ENCODE measurements around the gene C10orf53. TPM values are rescaled to one million over a fixed set of nuclear protein-coding genes. Genes with fewer than 3 reads are reported as not detected.
"Not testable (repeated sequence)": the region's sequence is repeated elsewhere in the genome, so short reads cannot be mapped to it uniquely, and the experiment has no call there.

The C10orf53 gene
- total RNA-seq, 1 experiment from 2014 or later = not detected

- no peak for DNase-seq (ENCODE audit: low read depth)
These were observed 26.8 kb upstream of the C10orf53 start for GRCh38 chr10:49652421-49653272.

GRCh38 chr10:49653273-49653929, 26.1 kb upstream of the C10orf53 start:
- DNase-seq (ENCODE audit: low read depth) = no peak

GRCh38 chr10:49654036-49654693, 25.3 kb upstream of the C10orf53 start:
- no peak for DNase-seq (ENCODE audit: low read depth)

- no peak for DNase-seq (ENCODE audit: low read depth)
These were observed 24.4 kb upstream of the C10orf53 start for GRCh38 chr10:49655099-49655498.

- no peak for DNase-seq (ENCODE audit: low read depth)
These were observed 22.5 kb upstream of the C10orf53 start for GRCh38 chr10:49656845-49657493.

- no peak for DNase-seq (ENCODE audit: low read depth)
These were observed 21.8 kb upstream of the C10orf53 start for GRCh38 chr10:49657606-49658005.

GRCh38 chr10:49661140-49661856, 18.2 kb upstream of the C10orf53 start:
- no peak for DNase-seq (ENCODE audit: low read depth)

- no peak for DNase-seq (ENCODE audit: low read depth)
These were observed 17.2 kb upstream of the C10orf53 start for GRCh38 chr10:49662169-49662830.

GRCh38 chr10:49663596-49663995, 15.9 kb upstream of the C10orf53 start:
- no peak for DNase-seq (ENCODE audit: low read depth)

- no peak for DNase-seq (ENCODE audit: low read depth)
These were observed 15.2 kb upstream of the C10orf53 start for GRCh38 chr10:49664006-49664841.

GRCh38 chr10:49664842-49665355, 14.6 kb upstream of the C10orf53 start:
- no peak for DNase-seq (ENCODE audit: low read depth)

- DNase-seq (ENCODE audit: low read depth) = no peak
These were observed 13.3 kb upstream of the C10orf53 start for GRCh38 chr10:49666054-49666615.

GRCh38 chr10:49666685-49667084, 12.8 kb upstream of the C10orf53 start:
- no peak for DNase-seq (ENCODE audit: low read depth)

GRCh38 chr10:49667991-49668390, 11.5 kb upstream of the C10orf53 start:
- DNase-seq (ENCODE audit: low read depth) = no peak

GRCh38 chr10:49668684-49669083, 10.8 kb upstream of the C10orf53 start:
- no peak for DNase-seq (ENCODE audit: low read depth)

- no peak for DNase-seq (ENCODE audit: low read depth)
These were observed 498 bp upstream of the C10orf53 start for GRCh38 chr10:49678827-49679479.

- DNase-seq (ENCODE audit: low read depth) = not testable (repeated sequence)
These were observed 3.0 kb downstream of the C10orf53 start for GRCh38 chr10:49682449-49682848.

- no peak for DNase-seq (ENCODE audit: low read depth)
These were observed 3.4 kb downstream of the C10orf53 start for GRCh38 chr10:49682879-49683278.
